GM18502 (cell line): ENCODE data around the gene DGCR6L.
"Not testable (repeated sequence)": the region's sequence is repeated elsewhere in the genome, so short reads cannot be mapped to it uniquely, and the experiment has no call there.

Source experiments
- ATAC-seq: cut with Tn5 transposase; IDR thresholded peaks from one replicate; pipeline ENCODE4 v1.9.1; 2021; ENCODE audit warnings: mild to moderate bottlenecking; ENCODE audit not compliant: unreplicated experiment, poor library complexity

DGCR6L gene

DNA sequence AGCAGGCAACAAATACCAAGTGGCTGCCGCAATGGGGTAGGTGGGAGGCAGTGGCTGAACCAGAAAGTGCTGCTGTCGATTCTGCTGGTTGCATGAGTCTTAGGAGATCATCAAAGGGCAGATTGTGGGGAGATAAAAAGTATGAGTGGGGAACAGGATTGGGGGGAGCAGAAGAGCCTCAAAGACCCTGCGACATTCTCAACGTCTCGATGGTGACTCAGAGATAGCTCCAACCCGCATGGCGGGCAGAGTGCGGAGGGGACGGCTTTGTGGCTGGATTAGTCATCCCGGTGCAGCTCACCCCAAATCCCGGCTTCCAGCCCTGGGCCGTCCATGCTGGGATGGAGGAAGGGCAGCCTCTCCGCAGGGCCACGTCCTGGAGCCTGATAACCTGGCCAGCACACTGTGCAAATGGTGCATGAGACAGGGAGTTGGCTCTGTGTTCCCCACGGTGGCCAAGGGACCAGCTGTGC is 40.2 kb downstream of the DGCR6L start:
- ATAC-seq: no peak

DNA sequence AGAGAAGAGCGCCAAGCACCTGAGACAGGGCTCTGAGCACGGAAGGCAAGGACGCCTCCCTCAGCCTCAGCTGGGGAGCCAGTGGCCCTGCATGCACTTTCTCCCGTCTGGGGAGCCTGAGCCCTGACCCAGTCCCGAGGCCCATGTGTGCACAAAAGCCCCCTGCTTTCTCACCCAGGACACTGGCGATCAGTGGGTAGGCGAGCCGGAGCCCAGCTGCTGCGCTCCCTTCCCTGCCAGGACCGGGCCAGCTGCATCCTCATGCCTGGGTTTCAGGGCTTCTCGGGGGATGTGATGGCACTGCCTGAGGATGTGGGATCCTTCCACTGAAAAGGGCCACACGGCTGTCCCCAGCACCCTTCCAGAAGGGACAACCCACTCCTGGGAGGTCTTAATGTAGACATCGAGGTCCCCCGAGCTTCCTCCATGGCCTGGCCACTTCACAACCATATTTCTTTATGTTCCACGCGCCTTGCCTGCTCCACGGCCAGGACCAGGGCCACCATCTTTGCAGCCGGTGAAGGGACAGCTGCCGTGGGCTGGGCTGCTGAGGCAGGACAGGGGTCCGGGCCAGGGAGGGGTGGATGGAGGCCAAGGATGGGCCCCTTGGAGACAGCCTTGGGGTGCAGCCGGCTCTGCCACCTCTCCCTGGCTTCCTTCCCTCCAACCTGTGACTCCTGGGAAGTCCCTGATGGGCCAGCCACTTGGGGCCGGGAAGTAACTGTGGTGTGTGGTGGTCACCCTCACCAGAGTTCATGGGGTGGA is 41.0 kb downstream of the DGCR6L start:
- ATAC-seq: not testable (repeated sequence)

DNA sequence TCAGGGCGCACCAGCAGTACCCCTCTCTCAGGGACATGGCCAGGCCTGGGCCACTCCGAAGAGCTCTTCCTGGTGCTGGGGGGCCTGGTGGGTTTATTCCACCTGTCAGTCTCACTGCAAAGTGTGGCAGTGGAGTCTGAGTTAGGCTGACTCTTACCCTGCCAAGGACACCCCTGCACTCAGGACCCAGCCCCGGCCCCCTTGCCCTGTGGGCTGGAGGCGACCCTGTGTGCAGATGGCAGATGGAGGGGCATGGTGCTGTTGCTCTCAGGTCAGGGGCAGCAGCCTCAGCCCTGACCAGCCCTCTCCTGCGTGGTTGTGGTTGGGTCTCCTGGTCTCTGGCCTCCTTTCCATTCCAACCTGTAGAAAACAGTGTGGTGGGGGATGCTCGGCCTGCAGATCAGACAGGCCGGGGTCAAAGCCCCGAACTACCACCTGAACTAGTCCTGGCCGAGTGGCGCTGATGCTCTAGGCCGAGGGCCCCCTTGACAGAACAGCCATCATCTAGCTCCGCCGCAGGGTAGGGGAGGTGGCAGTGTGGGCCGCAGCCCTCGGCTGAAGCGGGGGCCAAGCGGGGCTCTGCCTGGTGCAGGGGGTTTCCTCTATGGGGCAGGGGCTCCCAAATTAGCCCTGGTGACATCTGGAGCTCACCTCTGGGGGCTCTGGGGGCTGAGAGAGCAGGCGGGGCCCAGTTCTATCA is 41.8 kb downstream of the DGCR6L start:
- not testable (repeated sequence) for ATAC-seq

DNA sequence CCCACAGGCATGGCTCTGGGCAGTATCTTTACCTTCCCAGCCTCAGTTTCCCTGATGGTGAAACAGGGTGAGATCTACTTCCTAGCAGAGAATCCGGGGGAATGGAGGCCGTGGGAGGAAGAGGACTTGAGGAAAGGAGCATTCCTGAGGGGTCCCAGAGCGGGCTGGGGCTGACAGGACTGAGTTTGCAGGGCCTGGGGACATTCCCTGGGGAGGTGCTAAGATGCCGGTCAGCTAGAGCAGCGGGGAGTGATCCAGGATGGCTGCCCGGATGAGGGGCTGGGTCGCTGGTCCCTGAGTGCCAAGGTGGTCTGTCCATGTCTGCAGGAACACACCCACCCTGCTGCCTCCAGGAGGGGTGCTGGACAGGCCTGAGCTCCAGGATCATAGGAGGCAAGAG is 43.4 kb downstream of the DGCR6L start:
- no peak for ATAC-seq

DNA sequence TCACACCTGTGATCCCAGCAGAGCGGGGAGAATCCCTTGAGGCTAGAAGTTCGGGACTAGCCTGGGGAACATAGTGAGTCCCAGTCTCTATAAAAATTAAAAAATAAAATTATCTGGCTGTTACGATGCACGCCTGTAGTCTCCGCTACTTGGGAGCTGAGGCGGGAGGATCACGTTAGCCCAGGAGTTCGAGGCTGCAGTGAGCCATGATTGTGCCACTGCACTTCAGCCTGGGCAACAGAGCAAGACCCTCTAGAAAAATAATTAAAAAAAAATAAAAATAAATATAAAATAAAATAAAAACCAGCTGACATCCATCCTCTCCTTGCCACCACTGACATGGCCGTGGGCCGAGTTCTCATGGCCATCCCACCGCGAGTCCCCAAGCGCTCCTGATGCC is 44.0 kb downstream of the DGCR6L start:
- ATAC-seq: no peak

DNA sequence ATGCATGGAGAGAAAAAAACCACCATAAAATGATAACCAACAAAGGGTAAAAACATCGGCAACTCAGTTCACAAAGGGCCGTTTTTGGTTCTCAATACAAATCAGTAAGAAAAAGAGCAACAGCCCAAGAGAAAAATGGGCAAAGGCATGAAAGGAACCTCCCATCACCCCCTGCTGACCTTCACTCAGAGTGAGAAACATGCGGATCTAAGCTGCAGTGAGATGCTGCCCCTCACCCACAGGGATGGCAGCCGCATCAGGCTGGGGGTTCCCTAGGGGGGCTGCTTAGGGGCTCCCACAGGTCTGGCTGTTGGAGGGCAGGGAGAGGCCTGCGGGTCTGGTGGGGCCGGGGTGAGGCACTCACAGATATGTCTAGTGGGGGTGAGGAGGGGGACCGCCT is 44.5 kb downstream of the DGCR6L start:
- ATAC-seq: not testable (repeated sequence)

DNA sequence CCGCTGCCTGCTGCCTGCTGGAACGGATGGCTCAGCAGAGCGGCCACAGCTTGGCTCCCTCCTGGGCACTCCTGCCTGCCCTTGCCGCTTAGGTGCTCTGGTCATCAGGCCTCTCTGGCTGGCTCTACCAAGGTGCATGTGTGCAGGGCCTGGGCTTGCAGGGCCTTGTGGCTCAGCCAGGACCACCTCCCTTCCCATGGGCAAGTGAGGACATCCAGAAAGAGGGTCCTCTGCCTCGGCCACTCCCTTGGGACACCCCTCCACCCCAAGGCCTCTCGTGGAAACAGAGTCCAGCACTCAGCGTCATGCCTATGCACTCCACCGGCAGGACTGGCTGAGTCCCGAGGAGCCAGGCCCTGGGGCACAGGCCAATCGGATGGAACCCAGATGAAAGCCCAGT is 45.5 kb downstream of the DGCR6L start:
- not testable (repeated sequence) for ATAC-seq

DNA sequence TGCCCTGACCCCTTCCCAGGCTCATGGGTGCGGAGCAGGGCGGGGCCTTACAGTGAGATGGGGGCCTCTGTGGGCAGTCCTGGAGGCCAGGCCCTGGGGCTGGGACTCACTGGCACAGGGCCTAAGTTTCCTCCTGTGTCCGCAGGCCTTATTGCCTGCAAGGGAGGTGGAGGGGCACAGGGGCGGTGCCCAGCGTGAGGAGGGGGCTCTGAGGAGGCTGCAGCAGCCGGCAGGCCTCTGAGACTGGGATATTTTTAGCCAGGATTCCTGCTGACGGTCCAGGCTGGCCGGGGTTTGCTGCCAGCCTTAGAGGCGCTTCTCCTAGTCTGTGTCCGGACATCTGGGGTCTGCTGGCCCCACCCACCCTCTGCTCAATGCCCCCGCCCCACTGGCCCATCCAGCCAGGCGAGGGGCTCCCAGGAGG is 46.1 kb downstream of the DGCR6L start:
- no peak for ATAC-seq

DNA sequence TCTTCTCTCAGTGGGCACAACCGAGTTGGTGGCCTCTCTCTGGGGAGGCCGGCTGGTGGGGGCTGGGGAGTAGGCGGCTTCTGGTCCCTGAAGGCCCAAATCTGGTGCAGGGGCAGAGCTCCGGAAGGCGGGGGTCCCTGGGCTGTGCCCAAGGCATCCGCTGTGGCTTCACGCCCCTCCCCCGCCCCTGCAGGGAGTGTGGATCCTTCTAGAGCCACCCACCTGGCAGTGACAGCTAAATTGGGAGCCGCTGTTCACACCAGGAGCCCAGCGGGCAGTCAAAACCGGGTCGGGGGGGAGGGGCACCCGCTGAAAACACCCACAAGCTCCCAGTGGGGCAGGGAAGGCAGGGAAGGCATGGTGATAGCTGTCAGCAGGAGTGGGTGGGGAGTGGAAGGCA is 47.2 kb downstream of the DGCR6L start:
- ATAC-seq: no peak

DNA sequence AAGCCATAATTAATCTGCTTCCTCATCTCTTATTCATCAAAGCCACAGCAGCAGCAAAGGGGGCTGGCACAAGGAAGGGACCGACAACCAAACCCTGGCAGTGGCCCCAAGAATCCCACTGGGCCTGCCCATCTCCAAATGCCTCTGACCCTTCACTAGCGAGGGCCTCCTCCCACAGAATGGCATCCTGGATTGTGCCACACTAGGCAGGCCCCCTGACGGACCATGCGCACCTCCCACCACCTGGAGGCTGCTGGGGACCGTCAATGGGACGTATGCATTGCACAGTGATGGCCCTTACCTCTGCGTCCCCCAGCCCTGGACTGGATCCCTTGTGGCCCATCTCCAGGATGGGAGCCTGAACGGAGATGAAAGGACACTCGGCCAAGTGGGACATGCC is 47.7 kb downstream of the DGCR6L start:
- ATAC-seq: no peak

DNA sequence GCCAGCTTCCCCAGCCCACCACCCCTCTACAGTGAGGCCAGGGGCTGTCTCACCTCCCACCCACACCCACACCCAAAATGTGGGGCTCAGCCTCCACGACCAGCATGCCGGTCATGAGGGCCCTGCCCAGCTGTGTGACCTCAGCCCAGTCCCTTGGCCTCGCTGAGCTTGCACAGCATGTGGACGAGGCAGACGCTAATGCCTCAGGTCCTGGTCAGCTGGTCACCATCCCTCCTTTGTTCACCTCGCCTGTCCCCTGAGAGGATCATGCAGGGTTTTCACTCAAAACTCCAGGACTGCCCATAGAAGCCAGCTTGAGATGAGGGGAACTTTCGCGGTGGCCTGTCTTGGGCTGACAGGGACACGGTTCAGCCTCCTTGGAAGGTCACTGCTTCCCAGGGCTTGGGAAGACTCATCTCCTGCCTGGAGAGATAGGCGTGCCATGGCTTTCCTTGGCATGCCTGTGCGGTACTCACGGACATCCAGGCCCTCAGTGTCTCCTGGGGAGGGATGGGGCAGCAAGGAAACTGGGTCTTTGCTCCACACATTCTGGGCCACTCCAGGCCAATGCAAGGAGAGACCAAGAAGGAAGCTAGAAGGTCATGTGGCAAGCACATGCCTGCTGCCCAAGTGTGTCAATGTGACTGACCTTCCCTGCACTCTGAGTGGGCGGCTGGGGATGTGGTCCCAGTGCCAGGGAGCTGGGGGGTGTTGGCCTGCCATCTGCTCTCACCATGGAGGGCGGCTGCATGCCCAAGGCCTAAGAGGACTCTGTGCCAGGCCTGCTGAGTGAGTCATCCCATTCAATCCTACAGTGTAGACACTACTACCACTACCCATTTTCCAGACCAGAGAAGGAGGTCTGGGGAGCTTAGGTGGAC is 48.5 kb downstream of the DGCR6L start:
- no peak for ATAC-seq

DNA sequence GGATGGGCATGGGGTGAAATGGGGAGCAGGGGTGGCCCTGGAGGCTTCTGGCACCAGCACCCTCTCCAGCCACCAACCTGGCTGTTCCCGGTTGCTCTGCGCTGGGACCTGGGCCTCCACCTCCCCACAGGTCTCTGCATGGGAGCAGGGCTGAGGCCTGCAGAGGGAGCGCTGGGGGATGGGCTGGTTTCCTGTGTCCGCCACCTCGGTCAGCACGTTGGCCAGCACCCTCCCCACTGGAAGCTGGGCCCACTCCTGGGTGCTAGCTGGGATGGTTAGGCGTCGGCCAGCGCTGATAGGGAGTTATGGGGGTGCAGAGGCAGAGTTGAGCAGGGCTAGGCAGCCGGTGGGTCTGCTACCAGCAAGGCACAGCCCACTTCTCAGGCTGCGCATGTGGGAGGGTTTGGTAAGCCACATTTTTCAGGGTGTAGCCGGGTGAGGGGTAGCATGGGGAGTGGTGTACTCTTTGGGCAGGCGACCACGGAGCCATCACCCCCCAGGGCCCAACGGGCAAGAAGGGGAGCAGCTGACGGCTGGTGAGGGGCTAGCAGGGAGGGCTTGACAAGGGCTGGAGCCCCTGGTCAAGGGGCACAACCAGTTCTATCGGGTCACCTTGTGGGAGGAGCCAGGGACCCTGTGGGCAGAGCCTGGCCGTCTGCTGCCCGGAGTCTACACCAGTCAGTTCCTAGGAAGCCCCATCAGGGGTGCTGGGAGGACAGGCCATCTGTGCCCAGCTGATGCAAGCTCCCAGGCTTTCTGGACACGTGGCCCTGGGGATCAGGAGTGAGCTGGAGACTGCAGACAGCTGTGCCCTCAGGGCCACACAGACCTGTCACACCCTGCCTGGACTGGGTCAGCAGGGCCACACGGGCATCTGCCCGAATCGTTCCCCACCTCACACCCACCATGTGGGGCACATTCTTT is 49.4 kb downstream of the DGCR6L start:
- not testable (repeated sequence) for ATAC-seq

DNA sequence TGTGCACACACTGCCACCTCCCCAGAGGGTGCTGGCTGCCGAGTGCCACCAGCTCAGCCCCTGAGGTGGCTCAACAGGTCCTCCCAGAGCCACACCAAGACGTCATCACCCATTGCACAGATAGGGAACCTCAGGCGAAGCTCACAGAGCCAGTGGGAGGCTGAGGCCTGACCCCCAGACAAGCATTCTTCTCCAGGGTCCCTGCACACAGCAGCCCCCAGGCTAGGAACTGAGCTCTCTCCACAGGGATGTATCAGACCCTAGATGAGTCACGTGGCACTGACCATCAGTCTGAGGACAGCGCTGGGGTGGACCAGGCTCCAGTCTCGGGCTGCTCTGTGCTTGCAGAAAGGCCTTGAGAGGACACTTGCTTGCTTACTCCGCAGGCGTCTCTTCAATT is 50.2 kb downstream of the DGCR6L start:
- ATAC-seq: not testable (repeated sequence)

DNA sequence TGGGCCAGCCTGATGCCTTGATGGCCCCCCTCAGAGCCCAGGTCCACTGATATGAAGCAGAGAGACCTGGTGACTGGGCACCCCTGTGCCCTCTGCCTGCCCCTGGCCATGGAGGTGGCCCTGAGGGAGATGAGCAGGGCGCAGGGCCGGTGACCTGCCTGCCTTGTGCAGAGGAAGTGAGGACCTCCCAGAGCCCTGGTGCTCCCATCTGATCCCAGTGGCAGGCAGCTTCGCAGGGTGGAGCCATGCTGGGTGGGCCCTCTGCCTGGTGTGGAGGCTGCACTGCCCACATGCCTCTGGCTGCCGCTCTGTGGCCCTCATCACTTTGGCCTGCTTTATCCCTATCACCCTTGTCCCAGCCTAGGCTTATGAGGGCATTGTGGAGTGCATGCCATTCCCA is 50.7 kb downstream of the DGCR6L start:
- not testable (repeated sequence) for ATAC-seq

DNA sequence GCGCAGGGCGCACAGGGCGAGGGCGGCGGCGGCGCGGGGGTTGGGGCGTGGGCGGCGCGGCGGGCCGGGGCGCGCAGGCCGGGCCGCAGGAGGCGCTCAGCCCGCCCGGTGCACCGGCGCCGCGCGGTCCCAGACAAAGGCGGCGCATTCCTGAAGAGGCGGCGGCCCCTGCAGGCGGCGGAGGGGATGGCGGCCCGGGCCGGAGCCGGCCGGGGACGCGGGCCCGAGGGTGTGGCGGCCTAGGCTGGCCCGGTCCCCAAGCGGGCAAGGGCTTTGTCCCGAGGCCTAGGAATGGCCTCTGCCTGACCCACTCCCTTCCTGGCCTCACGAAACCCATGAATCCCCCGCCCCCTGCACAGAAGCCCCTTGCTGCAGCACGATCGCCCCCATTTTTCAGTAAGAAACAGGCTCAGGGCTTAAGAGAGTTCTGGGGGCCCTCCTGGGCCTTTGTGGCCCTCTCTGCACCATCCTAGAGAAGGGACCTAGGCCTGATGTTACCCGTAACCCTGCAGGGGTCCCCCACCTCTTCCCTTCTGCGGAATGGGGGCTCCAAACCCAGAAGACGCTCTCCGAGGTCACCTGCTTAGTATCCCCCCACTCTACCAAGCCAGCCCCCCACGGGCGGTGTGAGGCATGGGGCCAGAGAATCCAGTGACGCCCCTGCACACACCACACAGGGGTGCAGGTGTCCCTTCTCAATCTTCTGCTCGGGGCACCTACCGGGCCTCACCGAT is 51.4 kb downstream of the DGCR6L start, which contains the start of gene RTN4R:
TSS of gene RTN4R (minus strand) at position 40 of the 734 bp plus-strand sequence. CDS start 226 bp downstream, outside the sequence.
- no peak for ATAC-seq

DNA sequence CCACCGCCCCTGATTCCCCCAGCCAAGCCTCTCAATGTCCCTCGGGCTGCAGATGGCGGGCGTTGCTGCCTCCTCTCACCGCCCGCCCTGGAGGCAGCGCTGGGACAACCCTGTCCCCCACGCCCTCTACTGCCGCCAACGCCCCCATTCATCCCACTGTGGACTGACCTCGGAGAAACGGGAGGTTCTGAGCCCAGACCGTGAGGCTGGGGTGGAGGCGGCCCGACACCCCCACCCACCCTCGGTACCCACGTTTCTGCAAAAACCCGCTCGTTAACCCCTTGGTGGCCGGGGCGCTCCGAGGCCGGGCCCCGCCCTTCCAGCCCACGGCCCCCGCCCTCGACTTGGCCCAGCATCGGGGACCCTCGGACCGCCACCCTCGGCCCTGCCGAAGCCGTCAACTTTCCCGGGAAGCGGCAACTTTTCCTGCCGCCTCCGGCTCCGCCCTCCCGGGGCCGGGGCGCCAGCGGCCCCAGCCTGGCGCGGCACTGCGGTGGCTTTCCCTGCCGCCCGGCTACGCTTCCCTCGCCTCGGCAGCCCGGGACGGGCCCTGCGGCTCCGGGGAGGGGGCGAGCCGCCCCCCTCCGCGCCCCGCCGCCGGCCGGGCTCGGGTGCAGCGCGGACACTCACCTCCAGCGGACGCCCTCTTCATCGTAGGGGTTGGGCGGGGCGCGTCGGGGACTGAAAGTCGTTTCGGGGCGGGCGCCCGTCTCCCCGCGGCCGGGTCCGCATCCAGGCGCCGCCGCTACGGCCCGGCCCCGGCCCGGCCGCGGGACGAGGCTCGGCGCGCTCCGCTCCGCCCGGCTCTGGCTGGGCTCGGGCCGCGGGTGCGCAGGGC is 52.2 kb downstream of the DGCR6L start:
- ATAC-seq: no peak

DNA sequence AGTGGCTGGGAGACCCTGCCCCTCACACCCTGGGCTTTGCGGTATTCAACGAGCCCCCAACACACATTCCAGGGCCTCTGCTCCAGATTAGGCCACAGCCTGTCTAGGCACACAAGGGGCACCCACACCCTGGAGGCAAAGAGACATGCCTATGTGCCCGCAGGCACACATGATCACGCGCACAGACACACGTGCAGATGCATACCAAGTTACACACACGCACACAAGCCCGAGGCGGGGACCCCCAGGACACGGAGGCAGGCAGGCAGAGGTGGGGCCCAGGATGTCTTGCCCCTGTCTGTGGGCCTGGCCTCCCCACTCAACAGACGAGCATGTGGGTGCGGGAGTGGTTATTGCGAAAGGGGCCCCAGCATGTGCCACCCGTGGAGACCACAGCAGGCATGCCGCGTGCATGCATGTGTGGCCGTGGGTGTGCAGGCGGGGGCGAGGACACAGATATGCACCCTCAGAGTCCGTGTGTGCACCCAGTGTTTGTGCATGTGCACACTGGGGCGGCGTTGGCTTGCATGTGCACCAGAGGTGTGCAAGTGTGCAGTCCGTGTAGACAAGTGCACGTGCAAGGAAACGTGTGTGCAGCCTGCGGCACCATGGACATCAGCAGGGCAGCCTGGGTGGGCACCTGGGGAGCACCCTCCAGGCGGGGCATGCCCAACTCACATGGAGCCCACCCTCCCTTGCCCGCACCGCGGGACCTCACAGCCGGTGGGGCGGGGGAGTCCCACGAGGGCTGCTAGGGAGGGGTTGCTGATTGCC is 53.0 kb downstream of the DGCR6L start:
- not testable (repeated sequence) for ATAC-seq
